ENCODE data around the gene C1S.
"Not testable (repeated sequence)": the region's sequence is repeated elsewhere in the genome, so short reads cannot be mapped to it uniquely, and the experiment has no call there.

The C1S gene

GRCh38 chr12:7060353-7060954 lies at the start of gene C1S:
Gene C1S, plus strand, starts transcription at chr12:7060718. Its CDS starts 1,195 bp downstream, at chr12:7061913.
- DNase-seq: no peak

DNA sequence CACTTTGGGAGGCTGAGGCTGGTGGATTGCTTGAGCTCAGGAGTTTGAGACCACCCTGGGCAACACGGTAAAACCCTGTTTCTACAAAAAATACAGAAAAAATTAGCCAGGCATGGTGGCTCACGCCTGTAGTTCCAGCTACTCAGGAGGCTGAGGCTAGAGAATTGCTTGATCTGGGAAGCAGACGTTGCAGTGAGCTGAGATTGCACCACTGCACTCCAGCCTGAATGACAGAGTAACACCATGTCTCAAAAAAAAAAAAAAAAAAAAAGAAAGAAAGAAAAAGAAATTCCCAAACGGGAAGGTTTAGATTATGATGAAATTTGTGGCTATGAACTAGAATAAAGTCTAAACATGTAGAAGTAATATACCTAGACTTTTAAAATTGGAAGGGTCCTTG lies 49.1 kb upstream of the C1S start:
- DNase-seq: not testable (repeated sequence)

GRCh38 chr12:7012024-7012607 lies 48.4 kb upstream of the C1S start:
- DNase-seq: no peak

DNA sequence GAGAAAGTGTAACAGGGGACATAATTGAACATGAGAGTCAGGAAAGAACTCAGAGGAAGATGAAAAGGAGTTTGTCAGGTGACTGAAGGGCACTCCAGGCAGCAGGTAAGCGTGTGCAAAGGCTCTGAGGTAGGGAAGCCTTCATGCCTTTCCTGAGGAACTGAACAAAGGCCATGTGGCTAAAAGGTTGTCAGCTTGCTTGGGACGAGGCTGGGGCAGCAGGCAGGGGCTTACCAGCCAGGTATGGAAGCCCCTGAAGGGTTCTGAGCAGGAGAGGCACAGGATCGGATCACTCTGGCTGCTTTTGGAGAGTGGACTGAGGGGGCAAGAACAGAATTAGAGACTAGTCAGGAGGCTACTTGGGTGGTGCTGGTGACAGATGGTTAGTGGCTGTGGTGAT lies 47.4 kb upstream of the C1S start:
- DNase-seq: no peak

DNA sequence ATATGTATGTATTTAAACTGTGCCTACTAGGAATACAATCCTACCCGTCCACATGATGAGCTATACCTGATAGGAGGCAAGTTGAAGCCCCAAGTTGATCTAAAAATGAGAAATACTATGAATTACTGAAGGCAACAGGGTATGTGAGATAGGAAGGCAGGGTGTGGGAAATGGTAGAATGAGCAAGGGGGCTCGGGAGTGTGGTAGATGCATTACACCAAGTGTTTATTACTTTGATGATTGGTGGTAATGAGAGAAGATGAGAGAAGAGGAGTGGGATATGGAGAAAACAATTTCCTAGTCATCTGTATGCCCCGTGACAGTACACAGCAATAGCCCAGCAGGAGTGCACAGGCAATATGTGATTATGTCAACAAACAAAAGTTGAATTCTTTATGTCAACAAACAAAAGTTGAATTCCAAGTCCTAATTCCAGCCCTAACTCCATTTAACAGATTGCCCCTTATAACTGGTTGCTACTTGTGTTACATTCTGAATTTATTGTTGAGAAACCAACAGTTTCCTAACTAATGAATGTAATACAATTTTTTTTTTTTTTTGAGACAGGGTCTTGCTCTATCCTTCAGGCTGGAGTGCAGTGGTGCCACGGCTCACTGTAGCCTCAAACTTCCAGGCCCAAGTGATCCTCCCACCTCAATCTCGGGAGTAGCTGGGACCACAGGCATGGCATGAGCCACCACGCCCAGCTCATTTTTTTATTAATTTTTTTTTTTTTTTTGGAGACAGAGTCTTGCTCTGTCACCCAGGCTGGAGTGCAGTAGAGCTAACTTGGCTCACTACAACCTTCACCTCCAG lies 44.8 kb upstream of the C1S start:
- no peak for DNase-seq

DNA sequence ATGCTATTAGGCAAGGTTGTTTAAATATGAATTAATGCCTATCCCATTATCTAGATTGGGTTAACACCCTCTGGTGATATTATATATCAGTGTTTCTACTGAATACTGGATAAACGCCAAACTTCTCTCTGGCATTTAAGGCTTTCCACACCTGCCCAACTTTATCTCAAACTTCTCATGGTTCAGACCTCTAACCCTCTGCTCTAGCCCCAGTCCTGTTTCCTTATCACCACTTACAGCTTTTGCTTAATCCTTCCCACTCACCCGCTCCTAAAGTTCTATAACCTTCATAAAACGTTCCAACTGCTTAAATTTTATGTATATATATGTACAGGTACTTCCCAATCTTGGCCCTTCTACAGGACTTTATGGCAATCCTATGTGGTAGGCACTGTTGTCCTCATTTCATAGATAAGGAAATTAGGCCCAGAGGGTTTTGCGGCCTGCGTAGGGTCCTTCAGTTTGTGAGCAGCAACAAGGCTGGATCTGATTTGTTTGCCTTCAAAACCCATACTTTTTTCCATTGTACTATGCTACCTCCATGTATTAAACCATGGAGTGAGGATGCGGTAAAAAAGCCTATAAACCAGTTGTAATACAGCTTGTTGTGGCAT lies 43.5 kb upstream of the C1S start:
- DNase-seq: no peak

GRCh38 chr12:7017870-7018349 lies 42.6 kb upstream of the C1S start:
- DNase-seq: no peak

DNA sequence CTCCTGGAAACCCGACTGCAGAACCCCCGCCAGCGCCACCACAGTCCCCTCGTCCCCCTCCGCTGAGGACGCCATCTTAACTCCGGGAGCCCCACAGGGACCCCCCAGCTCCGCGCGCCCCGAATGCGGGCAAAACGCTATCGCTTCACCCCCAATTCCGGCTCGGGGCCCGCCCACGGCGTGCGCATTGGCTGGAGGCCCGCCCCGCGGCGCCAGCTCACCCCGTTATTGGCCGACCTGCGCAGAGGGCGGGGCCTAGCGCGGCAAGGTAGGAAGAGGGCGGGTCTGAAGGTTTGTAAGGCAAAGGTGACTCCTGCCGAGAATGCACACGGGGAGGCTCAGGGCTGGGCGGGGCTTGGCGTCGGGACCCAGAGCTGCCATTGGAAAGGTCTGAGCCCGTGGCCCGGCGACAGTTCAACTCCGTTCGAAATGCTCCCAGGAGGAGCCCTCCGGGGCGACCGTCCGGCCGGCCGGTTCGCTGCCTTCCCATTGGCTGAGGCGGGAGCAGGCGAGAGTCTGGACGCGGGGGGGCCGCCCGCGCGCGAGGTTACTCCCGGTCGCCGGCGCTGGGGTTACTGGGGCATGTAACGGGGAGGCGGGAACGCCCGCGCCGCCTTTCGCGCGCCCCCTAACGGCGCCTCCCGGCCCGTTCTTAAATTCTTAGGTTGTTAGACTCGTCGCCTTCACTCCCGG lies 42.0 kb upstream of the C1S start, which contains the start of gene LPCAT3:
LPCAT3 (minus strand) TSS at position 127 of the 693 bp plus-strand sequence; CDS start at position 75, 52 bp downstream.
- peak; percentile 97 for DNase-seq

DNA sequence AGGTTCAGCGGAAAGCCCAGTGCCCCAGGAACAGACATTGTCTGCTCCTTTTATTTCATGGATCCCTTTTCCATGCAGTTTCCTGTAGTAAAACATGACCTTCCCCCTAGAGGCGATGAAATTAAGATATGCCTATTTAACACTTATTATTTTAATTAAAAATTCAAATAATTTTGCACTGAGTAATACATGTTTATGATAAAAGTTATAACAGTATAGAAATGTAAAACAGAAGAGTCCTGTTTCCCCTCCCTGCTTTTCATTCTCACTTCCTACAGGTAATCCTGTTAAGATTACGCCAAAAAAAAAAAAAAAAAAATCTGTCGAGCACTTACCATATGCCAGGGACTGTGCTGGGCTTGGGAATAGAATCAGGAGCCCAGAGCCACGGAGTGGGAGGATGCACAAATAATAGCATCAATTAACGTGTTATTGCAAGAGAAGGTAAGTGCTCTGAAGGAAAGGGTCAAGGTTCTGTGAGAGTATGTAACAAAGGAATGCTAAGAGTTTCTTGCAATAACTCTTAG lies 41.4 kb upstream of the C1S start:
- DNase-seq: no peak

- no peak for DNase-seq
Measured at GRCh38 chr12:7021956-7022355, 38.6 kb upstream of the C1S start.

GRCh38 chr12:7023114-7023513 lies 37.4 kb upstream of the C1S start:
- no peak for DNase-seq

DNA sequence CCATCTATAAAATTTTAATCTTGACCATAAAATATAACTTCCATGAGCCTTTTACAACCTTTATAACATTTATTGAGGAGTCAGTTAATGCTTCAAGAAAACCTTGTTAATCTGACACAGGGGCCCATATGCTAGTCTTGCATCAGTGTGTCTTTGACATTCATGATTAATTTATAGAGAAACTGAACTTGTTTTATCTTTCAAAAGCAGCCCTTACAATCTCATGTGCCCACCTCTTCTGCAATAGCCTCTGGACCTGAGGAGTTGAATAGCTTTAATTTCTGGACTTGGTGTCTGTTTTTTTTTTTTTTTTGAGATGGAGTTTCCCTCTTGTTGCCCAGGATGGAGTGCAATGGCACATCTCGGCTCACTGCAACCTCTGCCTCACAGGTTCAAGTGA lies 33.7 kb upstream of the C1S start:
- DNase-seq: no peak

DNA sequence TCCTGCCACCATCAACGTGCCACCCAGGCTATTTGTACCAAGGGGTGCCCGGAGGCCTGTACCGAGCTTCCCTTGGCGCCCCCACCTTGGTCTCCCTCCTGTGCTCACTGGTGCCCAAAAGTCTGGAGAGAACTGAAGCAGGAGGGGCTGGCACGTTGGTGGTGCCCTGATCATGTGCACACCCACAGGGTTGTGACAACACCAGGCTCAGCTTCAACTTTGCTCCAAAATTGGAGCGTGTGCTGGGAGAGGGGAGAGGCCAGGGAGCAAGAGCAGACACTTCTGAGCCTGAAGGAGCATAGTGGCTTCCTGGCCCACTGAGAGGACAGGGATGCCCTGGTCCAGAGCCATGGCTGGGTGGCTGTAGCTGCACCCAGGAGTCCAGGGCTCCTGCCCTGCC lies 29.2 kb upstream of the C1S start:
- no peak for DNase-seq

DNA sequence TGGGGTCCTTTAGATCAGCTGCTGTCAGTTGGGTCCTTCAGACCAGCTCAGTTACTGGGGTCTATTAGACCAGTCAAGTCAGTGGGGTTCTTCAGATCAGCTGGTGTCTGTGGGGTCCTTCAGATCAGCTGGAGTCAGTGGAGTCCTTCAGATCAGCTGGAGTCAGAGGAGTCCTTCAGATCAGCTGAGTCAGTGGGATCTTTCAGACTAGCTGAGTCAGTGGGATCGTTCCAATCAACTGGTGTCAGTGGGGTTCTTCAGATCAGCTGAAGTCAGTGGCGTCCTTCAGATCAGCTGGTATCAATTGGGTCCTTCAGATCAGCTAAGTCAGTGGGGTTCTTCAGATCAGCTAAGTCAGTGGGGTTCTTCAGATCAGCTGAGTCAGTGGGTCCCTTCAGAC lies 27.5 kb upstream of the C1S start:
- DNase-seq: no peak

GRCh38 chr12:7034464-7034863 lies 26.1 kb upstream of the C1S start:
- DNase-seq: no peak

GRCh38 chr12:7035463-7035862 lies 25.1 kb upstream of the C1S start:
- DNase-seq: no peak

- DNase-seq: not testable (repeated sequence)
Measured at GRCh38 chr12:7037411-7037810, 23.1 kb upstream of the C1S start.

DNA sequence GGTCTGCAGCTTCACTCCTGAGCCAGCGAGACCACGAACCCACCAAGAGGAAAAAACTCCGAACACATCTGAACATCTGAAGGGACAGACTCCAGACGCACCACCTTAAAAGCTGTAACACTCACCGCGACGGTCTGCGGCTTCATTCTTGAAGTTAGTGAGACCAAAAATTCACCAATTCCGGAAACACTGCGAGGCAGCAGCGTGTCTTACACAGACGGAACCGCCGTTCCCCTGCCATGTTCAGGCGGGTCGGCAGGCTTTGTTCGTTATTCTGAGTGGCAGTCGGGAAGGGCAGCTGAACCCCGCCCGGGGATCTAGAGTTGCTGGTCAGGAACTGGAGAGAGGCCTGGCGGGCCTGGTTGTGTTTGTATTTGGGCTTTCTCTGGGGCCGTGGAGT lies 21.9 kb upstream of the C1S start:
- no peak for DNase-seq

DNA sequence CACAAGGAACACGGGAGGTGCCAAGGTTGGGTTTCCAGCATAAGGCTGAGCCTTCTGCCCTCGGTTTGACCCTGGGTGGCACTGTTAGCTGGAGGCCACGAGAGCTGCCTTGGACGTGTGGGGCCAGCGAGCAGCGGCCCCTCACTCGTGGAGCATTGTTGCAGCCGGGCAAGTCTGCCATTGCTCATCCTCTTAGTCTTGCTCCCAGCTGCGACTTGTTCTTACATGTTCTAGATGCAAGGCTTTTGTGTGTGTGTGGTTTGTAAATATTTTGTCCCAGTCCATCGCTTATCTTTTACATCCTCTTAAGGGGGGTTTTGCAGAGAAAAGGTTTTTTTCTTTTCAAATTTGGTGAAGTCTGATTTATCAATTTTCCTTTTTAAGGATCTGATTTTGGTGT lies 21.1 kb upstream of the C1S start:
- no peak for DNase-seq

DNA sequence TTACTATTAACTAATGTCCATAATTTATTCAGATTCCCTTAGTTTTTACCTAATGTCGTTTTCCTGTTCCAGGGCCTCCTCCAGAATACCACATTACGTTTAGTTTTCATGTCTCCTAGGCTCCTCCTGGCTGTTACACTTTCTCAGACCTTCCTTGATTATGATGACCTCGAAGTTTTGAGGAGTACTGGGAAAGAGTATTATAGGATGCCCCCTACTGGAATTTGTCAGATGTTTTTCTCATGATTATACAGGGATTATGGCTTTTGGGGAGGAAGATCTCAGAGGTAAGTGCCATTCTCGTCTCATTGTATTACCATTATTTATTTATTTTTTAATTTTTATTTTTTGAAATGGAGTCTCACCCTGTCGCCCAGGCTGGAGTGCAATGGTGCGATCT lies 17.7 kb upstream of the C1S start:
- DNase-seq: no peak

DNA sequence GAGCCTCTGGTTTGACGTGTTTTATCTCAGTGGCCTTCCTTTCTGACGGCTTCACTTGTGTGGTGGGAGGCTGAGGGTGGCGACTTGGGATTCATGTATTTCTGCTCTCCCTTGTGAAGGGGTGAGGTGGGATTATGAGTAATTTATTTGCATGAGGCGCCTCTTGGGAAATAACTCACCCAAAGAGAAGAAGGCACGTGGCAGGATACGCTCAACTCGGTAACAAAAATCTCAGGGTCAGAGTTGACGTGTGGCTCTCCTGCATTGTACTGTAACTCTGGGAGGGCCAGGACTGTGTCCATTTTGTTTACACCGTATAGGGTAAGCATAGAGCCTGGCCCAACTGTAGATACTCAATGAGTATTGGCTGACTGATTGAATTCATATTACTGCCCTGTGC lies 14.6 kb upstream of the C1S start:
- DNase-seq: no peak

GRCh38 chr12:7046383-7047105 lies 14.0 kb upstream of the C1S start:
- no peak for DNase-seq

All from activated effector memory CD4-positive, alpha-beta T cell treated with Interleukin-2 at 50 U/mL for 16 hours (primary cell).